Measurements from ENCODE around the gene ARHGAP10.

DNA sequence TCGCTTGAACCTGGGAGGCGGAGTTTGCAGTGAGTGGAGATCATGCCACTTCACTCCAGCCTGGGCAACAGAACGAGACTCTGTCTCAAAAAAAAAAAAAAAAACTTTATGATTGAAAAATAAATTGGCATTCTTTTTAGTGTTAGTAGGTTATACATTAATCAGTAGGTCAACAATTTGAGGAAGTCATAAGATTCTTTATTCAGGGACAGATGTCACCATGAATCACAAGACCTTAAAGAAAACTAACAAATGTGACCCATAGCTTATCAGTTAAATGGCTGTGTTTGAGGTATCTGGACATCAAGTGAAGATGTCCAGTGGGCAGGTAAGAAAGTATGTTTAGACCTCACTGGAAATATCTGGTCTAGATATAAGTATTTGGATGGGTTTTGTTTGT lies 38.7 kb upstream of the ARHGAP10 start:
- TF ChIP-seq, protein P1, sequence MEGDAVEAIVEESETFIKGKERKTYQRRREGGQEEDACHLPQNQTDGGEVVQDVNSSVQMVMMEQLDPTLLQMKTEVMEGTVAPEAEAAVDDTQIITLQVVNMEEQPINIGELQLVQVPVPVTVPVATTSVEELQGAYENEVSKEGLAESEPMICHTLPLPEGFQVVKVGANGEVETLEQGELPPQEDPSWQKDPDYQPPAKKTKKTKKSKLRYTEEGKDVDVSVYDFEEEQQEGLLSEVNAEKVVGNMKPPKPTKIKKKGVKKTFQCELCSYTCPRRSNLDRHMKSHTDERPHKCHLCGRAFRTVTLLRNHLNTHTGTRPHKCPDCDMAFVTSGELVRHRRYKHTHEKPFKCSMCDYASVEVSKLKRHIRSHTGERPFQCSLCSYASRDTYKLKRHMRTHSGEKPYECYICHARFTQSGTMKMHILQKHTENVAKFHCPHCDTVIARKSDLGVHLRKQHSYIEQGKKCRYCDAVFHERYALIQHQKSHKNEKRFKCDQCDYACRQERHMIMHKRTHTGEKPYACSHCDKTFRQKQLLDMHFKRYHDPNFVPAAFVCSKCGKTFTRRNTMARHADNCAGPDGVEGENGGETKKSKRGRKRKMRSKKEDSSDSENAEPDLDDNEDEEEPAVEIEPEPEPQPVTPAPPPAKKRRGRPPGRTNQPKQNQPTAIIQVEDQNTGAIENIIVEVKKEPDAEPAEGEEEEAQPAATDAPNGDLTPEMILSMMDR (conservative IDR thresholded peaks at IDR 0.05 in 1 of 2, IDR thresholded peaks at IDR 0.05 in 1 of 2; ENCODE audit: extremely low read depth in 1 of 2, insufficient read depth in 1 of 2, low read depth in 1 of 2, low read length in 2 of 2) = no peak
- TF ChIP-seq EZH2 (IDR thresholded peaks at IDR 0.05; ENCODE audit: borderline replicate concordance, low read length) = no peak
